K562 (cell line): Measurements from ENCODE around the gene TRAK1. TPM values are rescaled to one million over a fixed set of nuclear protein-coding genes. Genes with fewer than 3 reads are reported as not detected.

ENCODE experiments used
- ATAC-seq: fragments of 200-7000 bp; cut with Tn5 transposase; 3 replicates; pipeline ENCODE4 v1.9.1; 2020; ENCODE audit warnings: moderate library complexity
- BruUV-seq: library from RNA; stranded (reverse); fragments of 400-500 nt; replicated peaks from 2 replicates; lab custom pipeline; 2021; lab: Mats Ljungman, UMichigan
- CTCF ChIA-PET: fragments of 300-600 bp; formaldehyde crosslinking; extraction: SDS; loops from one replicate; lab custom pipeline; 2021; ENCODE audit warnings: low intra/inter-chr PET ratio; lab: Yijun Ruan, JAX
- POLR2A ChIA-PET: fragments of 300-600, 350-650 bp; sonication (Branson Sonifier 250); formaldehyde crosslinking; extraction: SDS; loops from one replicate; lab custom pipeline; 2021; ENCODE audit warnings: antibody characterized with exemption, inconsistent platforms; lab: Yijun Ruan, JAX
- DNase-seq, 4 experiments: peaks; one replicate each; pipeline versions ENCODE4 v3.0.0 to v3.0.0-alpha.2; 2011 to 2018; ENCODE audit warnings: low spot score in 3 of 4, mixed read lengths in 3 of 4; ENCODE audit errors: extremely low read depth in 1 of 4
- FAIRE-seq: peaks from 2 replicates; lab custom pipeline; 2011; peaks lifted over from hg19 to GRCh38; lab: Jason Lieb, UNC
- H2AFZ ChIP-seq: 2 replicates; pipeline ENCODE4 v1.6.0; 2011; ENCODE audit warnings: low read depth, low read length, control low read depth, inconsistent platforms
- H3K27ac ChIP-seq: fragments of 200-600 bp; 3 replicates; pipeline ENCODE4 v1.8.0; 2011; ENCODE audit warnings: low read depth, mild to moderate bottlenecking, control low read depth, inconsistent platforms, low read length, moderate library complexity, mixed read lengths; ENCODE audit errors: extremely low read depth
- H3K27me3 ChIP-seq, 2 experiments: fragments of 300-600 bp in 1 of 2; 2 replicates in 1 of 2; 3 replicates in 1 of 2; pipeline versions ENCODE4 v1.6.0 to v1.8.0; 2011; ENCODE audit warnings: inconsistent platforms in 2 of 2, low read length in 2 of 2, mild to moderate bottlenecking in 1 of 2, mixed read lengths in 1 of 2, moderate library complexity in 1 of 2; ENCODE audit not compliant: control insufficient read depth in 2 of 2, insufficient read depth in 2 of 2
- H3K36me3 ChIP-seq: fragments of 300-600 bp; 3 replicates; pipeline ENCODE4 v1.8.0; 2011; ENCODE audit warnings: mild to moderate bottlenecking, low read length, inconsistent platforms; ENCODE audit not compliant: control insufficient read depth, insufficient read depth
- H3K4me1 ChIP-seq, 2 experiments: fragments of 200-600 bp in 1 of 2; replicated peaks in 1 of 2; 2 replicates in 1 of 2; 3 replicates in 1 of 2; pipeline versions ENCODE4 v1.5.1 to v1.8.0; 2011; ENCODE audit warnings: inconsistent platforms in 2 of 2, low read length in 2 of 2, mild to moderate bottlenecking in 1 of 2, mixed read lengths in 1 of 2, moderate library complexity in 1 of 2; ENCODE audit not compliant: control insufficient read depth in 2 of 2, insufficient read depth in 2 of 2
- H3K4me2 ChIP-seq: 2 replicates; pipeline ENCODE4 v1.6.1; 2011; ENCODE audit warnings: low read length, control low read depth, inconsistent platforms, mixed read lengths; ENCODE audit not compliant: insufficient read depth
- H3K4me3 ChIP-seq: fragments of 200-600 bp; sonication (generic), shearing (Covaris generic); 2 replicates; pipeline ENCODE4 v1.5.1; 2016; ENCODE audit warnings: control low read depth, inconsistent platforms
- H3K79me2 ChIP-seq: fragments of 200-600 bp; 3 replicates; pipeline ENCODE4 v1.8.0; 2011; ENCODE audit warnings: low read length, inconsistent platforms; ENCODE audit not compliant: control insufficient read depth, insufficient read depth
- H3K9ac ChIP-seq, 2 experiments: 2 replicates each; pipeline versions ENCODE4 v1.6.0 to v1.6.1; 2011; ENCODE audit warnings: low read depth in 2 of 2, low read length in 2 of 2, control low read depth in 1 of 2, inconsistent platforms in 1 of 2, mild to moderate bottlenecking in 1 of 2, mixed read lengths in 1 of 2; ENCODE audit not compliant: insufficient read depth in 1 of 2
- H3K9me1 ChIP-seq: one replicate; pipeline ENCODE4 v1.6.0; 2011; ENCODE audit warnings: inconsistent platforms, mild to moderate bottlenecking, low read length, moderate library complexity; ENCODE audit not compliant: control insufficient read depth, insufficient read depth
- H3K9me3 ChIP-seq: replicated peaks from 2 replicates; pipeline ENCODE4 v1.5.1; 2011; ENCODE audit warnings: low read depth, low read length, inconsistent platforms; ENCODE audit not compliant: control insufficient read depth, insufficient read depth
- H4K20me1 ChIP-seq: replicated peaks from 2 replicates; pipeline ENCODE4 v1.6.1; 2011; ENCODE audit warnings: low read length, inconsistent platforms, mixed read lengths; ENCODE audit not compliant: control insufficient read depth, insufficient read depth
- ATF1 ChIP-seq, 2 experiments: fragments of 450-650 bp in 1 of 2; IDR thresholded peaks; 2 replicates each; pipeline ENCODE4 v1.6.1; 2016; ENCODE audit warnings: missing compliant biosample characterization in 1 of 2, missing genetic modification characterization in 1 of 2
- FOXK1 ChIP-seq: sonication (generic); formaldehyde crosslinking; IDR thresholded peaks from 2 replicates; pipeline ENCODE4 v1.8.0; 2022; ENCODE audit warnings: missing genetic modification reagents, mild to moderate bottlenecking, borderline replicate concordance
- GATAD2B ChIP-seq: fragments of 450-650 bp; IDR thresholded peaks from 2 replicates; pipeline ENCODE4 v1.6.1; 2017; ENCODE audit warnings: mild to moderate bottlenecking, borderline replicate concordance
- HDAC3 ChIP-seq: fragments of 450-650 bp; IDR thresholded peaks from 2 replicates; pipeline ENCODE4 v1.6.1; 2018; ENCODE audit warnings: borderline replicate concordance, mild to moderate bottlenecking, moderate library complexity; ENCODE audit not compliant: partially characterized antibody
- JUN ChIP-seq, 2 experiments: sonication (generic) in 1 of 2; formaldehyde crosslinking in 1 of 2; IDR thresholded peaks; 2 replicates each; pipeline versions ENCODE4 v1.6.1 to v1.8.0; 2012 to 2022; ENCODE audit warnings: borderline replicate concordance in 2 of 2, mild to moderate bottlenecking in 2 of 2, improper control_type of control experiment in 1 of 2, low read depth in 1 of 2, low read length in 1 of 2, missing genetic modification reagents in 1 of 2
- JUND ChIP-seq, 2 experiments: IDR thresholded peaks; 2 replicates in 1 of 2; 3 replicates in 1 of 2; pipeline ENCODE4 v1.6.1; 2011; ENCODE audit warnings: borderline replicate concordance in 2 of 2, low read depth in 2 of 2, low read length in 2 of 2, improper control_type of control experiment in 1 of 2, missing biosample characterization in 1 of 2, missing genetic modification characterization in 1 of 2, missing genetic modification reagents in 1 of 2
- KDM5B ChIP-seq: fragments of 200-600 bp; sonication (generic); IDR thresholded peaks from 2 replicates; pipeline ENCODE4 v1.6.1; 2012; ENCODE audit warnings: low read depth, mild to moderate bottlenecking, moderate library complexity, low read length, control low read depth, inconsistent platforms; ENCODE audit not compliant: insufficient replicate concordance
- MBD2 ChIP-seq: sonication (generic); IDR thresholded peaks from 2 replicates; pipeline ENCODE4 v1.6.1; 2016; ENCODE audit warnings: low read depth, borderline replicate concordance
- MCM7 ChIP-seq, 2 experiments: fragments of 450-650 bp; IDR thresholded peaks; 2 replicates each; pipeline ENCODE4 v1.6.1; 2016 to 2018
- RCOR1 ChIP-seq, 2 experiments: IDR thresholded peaks; 2 replicates each; pipeline ENCODE4 v1.6.1; 2012; ENCODE audit warnings: low read depth in 2 of 2, low read length in 2 of 2, borderline replicate concordance in 1 of 2, improper control_type of control experiment in 1 of 2
- TSC22D4 ChIP-seq: fragments of 450-650 bp; IDR thresholded peaks from 2 replicates; pipeline ENCODE4 v1.6.1; 2016; ENCODE audit warnings: missing genetic modification characterization, missing biosample characterization, control low read depth
- ZBTB1 ChIP-seq: sonication (generic); formaldehyde crosslinking; IDR thresholded peaks from 2 replicates; pipeline ENCODE4 v1.8.1; 2023; ENCODE audit warnings: missing genetic modification reagents, low read depth, mild to moderate bottlenecking, borderline replicate concordance
- ZFX ChIP-seq: sonication (generic); formaldehyde crosslinking; IDR thresholded peaks from 2 replicates; pipeline ENCODE4 v1.8.0; 2022; ENCODE audit warnings: mild to moderate bottlenecking, missing genetic modification reagents, moderate library complexity
- ZNF41 ChIP-seq: fragments of 250-450 bp; sonication (Bioruptor Pico); conservative IDR thresholded peaks from 2 replicates; pipeline ENCODE4 v1.4.0; 2020; ENCODE audit warnings: mild to moderate bottlenecking
- ZNF445 ChIP-seq: fragments of 250-450 bp; sonication (Bioruptor Pico); IDR thresholded peaks from 2 replicates; pipeline ENCODE4 v1.4.0; 2020; ENCODE audit warnings: low read depth, mild to moderate bottlenecking, moderate library complexity
- ZNF644 ChIP-seq: fragments of 200-800 bp; sonication (Bioruptor generic); IDR thresholded peaks from 2 replicates; pipeline ENCODE4 v1.6.1; 2016; ENCODE audit warnings: low read depth, missing genetic modification characterization, missing compliant biosample characterization
- WGBS: fragments of 100-300 bp; shearing (Covaris generic); methylation state at CpG from one replicate; pipeline ENCODE4 v1.1.6; 2016; ENCODE audit warnings: low coverage, mixed read lengths; ENCODE audit not compliant: insufficient coverage; ENCODE audit errors: missing lambda C conversion rate; 5-methylcytosine and 5-hydroxymethylcytosine counted together
- in situ Hi-C: fragments of 300-500 bp; cut with MboI; formaldehyde crosslinking; loops from 4 replicates; pipeline ENCODE4 v1.15.0; 2018; ENCODE audit warnings: inconsistent platforms, mixed read lengths
- intact Hi-C: fragments of 100-400 bp; cut with micrococcal nuclease; formaldehyde crosslinking; loops from 2 replicates; pipeline ENCODE4 v1.14.2; 2022
- polyA plus RNA-seq, 8 experiments: library from polyadenylated mRNA; depleted of rRNA in 4 of 8; stranded (reverse) in 5 of 8; unstranded in 3 of 8; fragments of >200 nt; fragmentation: Nextera tagmentation in 2 of 8; fragmentation: Illumina TruSeq in 1 of 8; extraction: Ambion mirVana in 2 of 8; extraction: Trizol in 1 of 8; gene quantifications; 2 replicates each; pipeline versions ENCODE4 v1.2.1 to v1.2.3, GENCODE V29; 2011 to 2014; ENCODE audit warnings: inconsistent platforms in 1 of 8, missing spikeins in 1 of 8
- total RNA-seq, 7 experiments: library from RNA; depleted of rRNA in 6 of 7; stranded (reverse); fragments of >200 nt in 6 of 7; fragmentation: Illumina TruSeq in 2 of 7; extraction: Trizol in 2 of 7; gene quantifications; 2 replicates each; pipeline versions ENCODE4 v1.2.1 to v1.2.3, GENCODE V29; 2011 to 2021; ENCODE audit warnings: low replicate concordance in 1 of 7
- TF ChIP-seq, protein P1 (sequence below), 2 experiments: fragments of 450-650 bp in 1 of 2; sonication (generic) in 1 of 2; formaldehyde crosslinking in 1 of 2; IDR thresholded peaks in 1 of 2; conservative IDR thresholded peaks in 1 of 2; 2 replicates each; pipeline versions ENCODE4 v1.6.1 to v1.8.1; 2016 to 2023; ENCODE audit warnings: mild to moderate bottlenecking in 2 of 2, moderate library complexity in 2 of 2, inconsistent platforms in 1 of 2, missing genetic modification reagents in 1 of 2
- TF ChIP-seq, protein P2 (sequence below): sonication (generic); formaldehyde crosslinking; IDR thresholded peaks from 2 replicates; pipeline ENCODE4 v1.8.0; 2022; ENCODE audit warnings: mild to moderate bottlenecking, missing genetic modification reagents

The TRAK1 gene
- total and polyA plus RNA-seq, 9 of the 15 experiments (the other 6 are each of a cell fraction or from before 2014, with no cell fraction given) = 5.3 to 28.5 (median 17.5) TPM

- Histone ChIP-seq H4K20me1 (peaks cover 12% of the 10 kb centered on the region), H3K4me1 (no peaks in the 10 kb centered on the region; a peak in 1 of 5 replicates), H3K4me3 (no peak overlapping the region), H3K79me2 (peaks cover 6% of the 10 kb centered on the region; the same call in 2 of the 3 replicates), H3K4me2 (no peak overlapping the region), H3K27ac (no peak overlapping the region), H3K9ac (0 out of 4 replicates have a peak overlapping the region, but pooled peaks of 1 of the 2 experiments have one; percentile 18), H3K36me3 (no peaks in the 10 kb centered on the region), H2AFZ (no peak overlapping the region), H3K9me3 (no peaks in the 10 kb centered on the region), H3K27me3 (no peaks in the 10 kb centered on the region), H3K9me1 (peaks cover 5% of the 10 kb centered on the region)
- POLR2A ChIA-PET = interaction anchor here (0.7 to 1.5 kb wide), 4 partner anchors 9 to 15 kb away, joined by 3 to 7 read pairs (median 4); no protein-coding TSS in a partner anchor
- no TSS peak for BruUV-seq
- DNase-seq = peak in 1 of 4 experiments; percentile 37
- intact Hi-C loops = no loop called here
- 47% methylated on average over 6 of the region's 6 CpGs for WGBS
- CTCF ChIA-PET = no interaction called here
- in situ Hi-C loops = no loop called here
- peak; percentile 82 for ATAC-seq
- no peak for FAIRE-seq
- TF ChIP-seq JUND (IDR thresholded peaks at IDR 0.05; ENCODE audit: borderline replicate concordance, low read depth, low read length) (peak; percentile 51; the same call in 1 of the 2 replicates), JUND (tag; IDR thresholded peaks at IDR 0.05; ENCODE audit: borderline replicate concordance, low read depth, low read length) (peak; percentile 65; the same call in 2 of the 3 replicates), ATF1 (CRISPR knock-in tag; IDR thresholded peaks at IDR 0.05) (no peak), ATF1 (tag; IDR thresholded peaks at IDR 0.05) (0 out of 2 replicates have a peak, but pooled peaks have one; percentile 18), MBD2 (no peak), GATAD2B (no peak), TSC22D4 (no peak), ZBTB1 (CRISPR knock-in tag) (no peak), FOXK1 (CRISPR knock-in tag) (no peak), JUN (IDR thresholded peaks at IDR 0.05; ENCODE audit: borderline replicate concordance, low read depth, low read length) (0 out of 2 replicates have a peak, but pooled peaks have one; percentile 17), JUN (CRISPR knock-in tag; IDR thresholded peaks at IDR 0.05; ENCODE audit: borderline replicate concordance) (no peak), RCOR1 (IDR thresholded peaks at IDR 0.05; ENCODE audit: borderline replicate concordance in 1 of 2, low read depth in 2 of 2, low read length in 2 of 2) (no peak), ZNF644 (tag) (no peak), ZNF41 (CRISPR knock-in tag) (no peak), ZNF445 (no peak), KDM5B (no peak), MCM7 (IDR thresholded peaks at IDR 0.05) (no peak), HDAC3 (no peak), ZFX (CRISPR knock-in tag) (no peak)
- TF ChIP-seq, protein P1, sequence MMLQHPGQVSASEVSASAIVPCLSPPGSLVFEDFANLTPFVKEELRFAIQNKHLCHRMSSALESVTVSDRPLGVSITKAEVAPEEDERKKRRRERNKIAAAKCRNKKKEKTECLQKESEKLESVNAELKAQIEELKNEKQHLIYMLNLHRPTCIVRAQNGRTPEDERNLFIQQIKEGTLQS (IDR thresholded peaks at IDR 0.05) = peak; percentile 78
- TF ChIP-seq, protein P1 (CRISPR knock-in tag; conservative IDR thresholded peaks at IDR 0.05) = no peak
- TF ChIP-seq, protein P2, sequence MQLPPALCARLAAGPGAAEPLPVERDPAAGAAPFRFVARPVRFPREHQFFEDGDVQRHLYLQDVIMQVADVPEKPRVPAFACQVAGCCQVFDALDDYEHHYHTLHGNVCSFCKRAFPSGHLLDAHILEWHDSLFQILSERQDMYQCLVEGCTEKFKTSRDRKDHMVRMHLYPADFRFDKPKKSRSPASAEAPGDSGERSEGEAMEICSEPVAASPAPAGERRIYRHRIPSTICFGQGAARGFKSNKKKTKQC (CRISPR knock-in tag) = no peak
These were observed 29.3 kb upstream of the TRAK1 start for GRCh38 chr3:42061713-42062380.
